ENCODE measurements around the gene MYOC. TPM values are rescaled to one million over a fixed set of nuclear protein-coding genes. Genes with fewer than 3 reads are reported as not detected.
A peak's percentile ranks its signal among the peaks of the same experiment; 100 is the strongest.
"Not testable (repeated sequence)": the region's sequence is repeated elsewhere in the genome, so short reads cannot be mapped to it uniquely, and the experiment has no call there.

MYOC gene
- total RNA-seq, 1 experiment from 2014 or later = not detected

- DNase-seq (ENCODE audit: low read depth) = no peak
Measured at GRCh38 chr1:171606402-171606941, 46.0 kb downstream of the MYOC start.

GRCh38 chr1:171603042-171603441 is 49.4 kb downstream of the MYOC start:
- DNase-seq (ENCODE audit: low read depth) = not testable (repeated sequence)

- no peak for DNase-seq (ENCODE audit: low read depth)
Measured at GRCh38 chr1:171600862-171601261, 51.6 kb downstream of the MYOC start.

- not testable (repeated sequence) for DNase-seq (ENCODE audit: low read depth)
Measured at GRCh38 chr1:171600310-171600709, 52.2 kb downstream of the MYOC start.

GRCh38 chr1:171597203-171597602 is 55.3 kb downstream of the MYOC start:
- no peak for DNase-seq (ENCODE audit: low read depth)

GRCh38 chr1:171596705-171597104 is 55.8 kb downstream of the MYOC start:
- DNase-seq (ENCODE audit: low read depth) = no peak

- DNase-seq (ENCODE audit: low read depth) = no peak
Measured at GRCh38 chr1:171596119-171596518, 56.4 kb downstream of the MYOC start.

- DNase-seq (ENCODE audit: low read depth) = peak; percentile 26
Measured at GRCh38 chr1:171595324-171595723, 57.2 kb downstream of the MYOC start.

- DNase-seq (ENCODE audit: low read depth) = peak; percentile 19
Measured at GRCh38 chr1:171590022-171590421, 62.5 kb downstream of the MYOC start.

- no peak for DNase-seq (ENCODE audit: low read depth)
Measured at GRCh38 chr1:171588230-171588629, 64.3 kb downstream of the MYOC start.

- DNase-seq (ENCODE audit: low read depth) = no peak
Measured at GRCh38 chr1:171585715-171586114, 66.8 kb downstream of the MYOC start.

Other genes with a start within 250 kb of the MYOC start
- gene PRRC2C, start 167.2 kb downstream of the MYOC start, total RNA-seq (2014; rRNA removed; shearing (Covaris generic)) = 19.9 and 30.3 TPM in 2 replicates
- not detected in 2 replicates for gene MYOCOS, start 30.4 kb downstream of the MYOC start, total RNA-seq (2014; rRNA removed; shearing (Covaris generic))
- gene VAMP4, start 89.4 kb upstream of the MYOC start, total RNA-seq (2014; rRNA removed; shearing (Covaris generic)) = 11.3 and 13.1 TPM in 2 replicates
- gene METTL13, start 129.0 kb upstream of the MYOC start, total RNA-seq (2014; rRNA removed; shearing (Covaris generic)) = 16.7 and 22.0 TPM in 2 replicates
- gene DNM3, start 188.8 kb upstream of the MYOC start, total RNA-seq (2014; rRNA removed; shearing (Covaris generic)) = 1.7 and 4.1 TPM in 2 replicates